ENCODE measurements around the gene ARAP2. TPM values are rescaled to one million over a fixed set of nuclear protein-coding genes. Genes with fewer than 3 reads are reported as not detected.

Gene ARAP2
- total RNA-seq, 3 donors from 2014 or later (not counting 1 experiment from before 2014, with no cell fraction given): 199 to 295 (median 270) TPM

- Histone ChIP-seq H3K9me3 (ENCODE audit: control insufficient read depth, insufficient read depth, low read length) (no peaks in the 10 kb centered on the region), H3K27ac (ENCODE audit: low read length) (no peak overlapping the region), H3K36me3 (ENCODE audit: control insufficient read depth, insufficient read depth, low read length) (peaks cover 64% of the 10 kb centered on the region), H3K4me3 (ENCODE audit: low read length) (no peak overlapping the region), H3K27me3 (ENCODE audit: control insufficient read depth, insufficient read depth, low read length) (no peaks in the 10 kb centered on the region), H3K4me1 (ENCODE audit: control insufficient read depth, insufficient read depth, low read length) (no peaks in the 10 kb centered on the region)
- intact Hi-C loops (cut with micrococcal nuclease): no loop called here
- Mint-ChIP-seq H3K36me3 (peaks cover 7% of the 10 kb centered on the region), H3K4me1 (peaks cover 18 to 19% of the 10 kb centered on the region in 2 donors), H3K27ac (peak overlapping the region; percentile 3 to 5), H3K27me3 (ENCODE audit: low read depth in 2 of 2) (no peaks in the 10 kb centered on the region), H3K4me3 (no peak overlapping the region), H3K9me3 (no peaks in the 10 kb centered on the region)
- ATAC-seq (no peak), DNase-seq (no peak)
- TF ChIP-seq CTCF (IDR thresholded peaks at IDR 0.05): no peak
These were observed 133.1 kb downstream of the ARAP2 start for GRCh38 chr4:36111172-36111571.

GRCh38 chr4:36099509-36099908, 144.8 kb downstream of the ARAP2 start:
- Mint-ChIP-seq H3K36me3 (peaks cover 11% of the 10 kb centered on the region), H3K9me3 (no peaks in the 10 kb centered on the region), H3K4me1 (peaks cover 18 to 20% of the 10 kb centered on the region in 2 donors), H3K27me3 (ENCODE audit: low read depth in 2 of 2) (no peaks in the 10 kb centered on the region), H3K27ac (peak overlapping the region; percentile 11 to 50), H3K4me3 (no peak overlapping the region)
- no peaks in the 10 kb centered on the region for H3K4me1 ChIP-seq (ENCODE audit: control insufficient read depth, insufficient read depth, low read length)
- DNase-seq (no peak), ATAC-seq (no peak)
- H3K4me3 ChIP-seq (ENCODE audit: low read length): no peak overlapping the region
- H3K36me3 ChIP-seq (ENCODE audit: control insufficient read depth, insufficient read depth, low read length): peaks cover 51% of the 10 kb centered on the region
- H3K27ac ChIP-seq (ENCODE audit: low read length): no peak overlapping the region
- H3K9me3 ChIP-seq (ENCODE audit: control insufficient read depth, insufficient read depth, low read length): no peaks in the 10 kb centered on the region
- intact Hi-C loops (cut with micrococcal nuclease): no loop called here
- TF ChIP-seq CTCF (IDR thresholded peaks at IDR 0.05): no peak
- no peaks in the 10 kb centered on the region for H3K27me3 ChIP-seq (ENCODE audit: control insufficient read depth, insufficient read depth, low read length)
- 76% methylated on average over 3 of the region's 3 CpGs for WGBS (ENCODE audit: insufficient coverage)

- Mint-ChIP-seq H3K36me3 (peaks cover 11% of the 10 kb centered on the region), H3K4me1 (peaks cover 10 to 14% of the 10 kb centered on the region in 2 donors), H3K27me3 (ENCODE audit: low read depth in 2 of 2) (no peaks in the 10 kb centered on the region), H3K4me3 (no peak overlapping the region), H3K9me3 (no peaks in the 10 kb centered on the region), H3K27ac (no peak overlapping the region)
- no peak overlapping the region for H3K27ac ChIP-seq (ENCODE audit: low read length)
- no peak for ATAC-seq
- intact Hi-C loops (cut with micrococcal nuclease): no loop called here
- no peak overlapping the region for H3K4me3 ChIP-seq (ENCODE audit: low read length)
- peaks cover 49% of the 10 kb centered on the region for H3K36me3 ChIP-seq (ENCODE audit: control insufficient read depth, insufficient read depth, low read length)
- TF ChIP-seq CTCF (IDR thresholded peaks at IDR 0.05): no peak
- WGBS (ENCODE audit: insufficient coverage): no CpG with 5 or more reads among the region's 2 CpGs
- H3K9me3 ChIP-seq (ENCODE audit: control insufficient read depth, insufficient read depth, low read length): no peaks in the 10 kb centered on the region
- H3K4me1 ChIP-seq (ENCODE audit: control insufficient read depth, insufficient read depth, low read length): no peaks in the 10 kb centered on the region
- no peak for DNase-seq
- no peaks in the 10 kb centered on the region for H3K27me3 ChIP-seq (ENCODE audit: control insufficient read depth, insufficient read depth, low read length)
These were observed 149.3 kb downstream of the ARAP2 start for GRCh38 chr4:36094995-36095394.

- intact Hi-C loops (cut with micrococcal nuclease): no loop called here
- DNase-seq (no peak), ATAC-seq (no peak)
- H3K27ac Mint-ChIP-seq: no peak overlapping the region
- H3K4me1 Mint-ChIP-seq: peaks cover 5 to 7% of the 10 kb centered on the region in 2 donors
- TF ChIP-seq CTCF (IDR thresholded peaks at IDR 0.05): no peak
- WGBS (ENCODE audit: insufficient coverage): 100% methylated on average over 6 of the region's 9 CpGs
- no peaks in the 10 kb centered on the region for H3K27me3 ChIP-seq (ENCODE audit: control insufficient read depth, insufficient read depth, low read length)
- H3K27me3 Mint-ChIP-seq (ENCODE audit: low read depth in 2 of 2): no peaks in the 10 kb centered on the region
- no peaks in the 10 kb centered on the region for H3K9me3 Mint-ChIP-seq
- H3K27ac ChIP-seq (ENCODE audit: low read length): no peak overlapping the region
- H3K36me3 Mint-ChIP-seq: no peaks in the 10 kb centered on the region
- no peaks in the 10 kb centered on the region for H3K9me3 ChIP-seq (ENCODE audit: control insufficient read depth, insufficient read depth, low read length)
- no peak overlapping the region for H3K4me3 Mint-ChIP-seq
- H3K36me3 ChIP-seq (ENCODE audit: control insufficient read depth, insufficient read depth, low read length): peaks cover 56% of the 10 kb centered on the region
- H3K4me1 ChIP-seq (ENCODE audit: control insufficient read depth, insufficient read depth, low read length): no peaks in the 10 kb centered on the region
- H3K4me3 ChIP-seq (ENCODE audit: low read length): no peak overlapping the region
These were observed 152.3 kb downstream of the ARAP2 start for GRCh38 chr4:36091997-36092396.

All from natural killer cell (primary cell).